HCT116 (cell line): ENCODE results near the gene DCTN3. TPM values are rescaled to one million over a fixed set of nuclear protein-coding genes. Genes with fewer than 3 reads are reported as not detected.

ENCODE experiments used
- ATAC-seq: fragments of 200-7000 bp; cut with Tn5 transposase; 2 replicates; pipeline ENCODE4 v1.9.1; 2020; ENCODE audit warnings: mild to moderate bottlenecking, moderate library complexity
- BruUV-seq: library from RNA; stranded (reverse); fragments of 400-500 nt; replicated peaks from 2 replicates; lab custom pipeline; 2021; lab: Mats Ljungman, UMichigan
- CTCF ChIA-PET: fragments of 300-600 bp; sonication (Branson Sonifier 250); formaldehyde crosslinking; loops from one replicate; lab custom pipeline; 2021; ENCODE audit warnings: antibody characterized with exemption; lab: Charles Lee
- POLR2A ChIA-PET: fragments of 300-600, 350-600 bp; sonication (Branson Sonifier 250); formaldehyde crosslinking; loops from one replicate; lab custom pipeline; 2021; ENCODE audit warnings: antibody characterized with exemption; lab: Charles Lee
- RAD21 ChIA-PET, 2 experiments: fragments of 300-600 bp; sonication (Branson Sonifier 250); formaldehyde crosslinking; loops; one replicate each; lab custom pipeline; 2023; ENCODE audit warnings: low total read pairs in 2 of 2; ENCODE audit not compliant: uncharacterized antibody in 2 of 2, unreplicated experiment in 2 of 2, low non-redundant PET in 1 of 2; lab: Charles Lee
- DNase-seq: peaks from one replicate; pipeline ENCODE4 v3.0.0-alpha.2; 2010; ENCODE audit warnings: low read depth, low spot score
- H2AFZ ChIP-seq: fragments of 200-600 bp; shearing (Covaris generic), sonication (generic); 2 replicates; pipeline ENCODE4 v1.6.1; 2017; ENCODE audit warnings: low read depth, mixed run types, mixed read lengths, antibody characterized with exemption, low read length; ENCODE audit not compliant: poor library complexity, severe bottlenecking
- H3K27ac ChIP-seq: 2 replicates; pipeline ENCODE4 v1.5.1; 2012; ENCODE audit warnings: low read depth, low read length
- H3K27me3 ChIP-seq: fragments of 200-600 bp; sonication (generic); 2 replicates; pipeline ENCODE4 v1.6.1; 2016; ENCODE audit warnings: mixed run types, low read length, mixed read lengths; ENCODE audit not compliant: insufficient read depth
- H3K36me3 ChIP-seq, 2 experiments: fragments of 200-500 bp in 1 of 2; fragments of 200-600 bp in 1 of 2; sonication (Bioruptor generic) in 1 of 2; sonication (generic) in 1 of 2; 2 replicates each; pipeline versions ENCODE4 v1.5.1 to v1.6.1; 2014 to 2016; ENCODE audit warnings: low read length in 2 of 2, inconsistent platforms in 1 of 2, mixed read lengths in 1 of 2, mixed run types in 1 of 2; ENCODE audit not compliant: insufficient read depth in 2 of 2, control insufficient read depth in 1 of 2
- H3K4me1 ChIP-seq, 2 experiments: fragments of 200-600 bp in 1 of 2; sonication (generic) in 1 of 2; 2 replicates each; pipeline versions ENCODE4 v1.5.1 to v1.6.1; 2012 to 2017; ENCODE audit warnings: low read length in 2 of 2, inconsistent platforms in 1 of 2, mild to moderate bottlenecking in 1 of 2, mixed read lengths in 1 of 2, mixed run types in 1 of 2, moderate library complexity in 1 of 2; ENCODE audit not compliant: insufficient read depth in 2 of 2, control insufficient read depth in 1 of 2
- H3K4me2 ChIP-seq: fragments of 200-600 bp; sonication (generic); 2 replicates; pipeline ENCODE4 v1.6.1; 2017; ENCODE audit warnings: mixed run types, low read length, mixed read lengths
- H3K4me3 ChIP-seq, 2 experiments: fragments of 200-600 bp in 1 of 2; sonication (generic) in 1 of 2; replicated peaks in 1 of 2; 2 replicates each; pipeline ENCODE4 v1.5.1; 2011 to 2016; ENCODE audit warnings: low read length in 2 of 2, control low read depth in 1 of 2, low read depth in 1 of 2, mild to moderate bottlenecking in 1 of 2, mixed read lengths in 1 of 2, mixed run types in 1 of 2
- H3K79me2 ChIP-seq: fragments of 200-600 bp; sonication (generic); 2 replicates; pipeline ENCODE4 v1.6.1; 2017; ENCODE audit warnings: mild to moderate bottlenecking, mixed run types, low read length, moderate library complexity, mixed read lengths; ENCODE audit not compliant: insufficient read depth
- H3K9ac ChIP-seq: fragments of 200-600 bp; sonication (generic); 2 replicates; pipeline ENCODE4 v1.6.1; 2016; ENCODE audit warnings: low read length, mixed read lengths
- H3K9me2 ChIP-seq: fragments of 200-600 bp; sonication (generic), shearing (Covaris generic); 2 replicates; pipeline ENCODE4 v1.6.1; 2017; ENCODE audit warnings: mixed run types, mild to moderate bottlenecking, moderate library complexity; ENCODE audit not compliant: insufficient read depth
- H3K9me3 ChIP-seq, 2 experiments: fragments of 200-500 bp in 1 of 2; fragments of 200-600 bp in 1 of 2; sonication (Bioruptor generic) in 1 of 2; sonication (generic) in 1 of 2; 2 replicates each; pipeline ENCODE4 v1.6.1; 2014 to 2017; ENCODE audit warnings: low read length in 2 of 2, mixed read lengths in 2 of 2, inconsistent platforms in 1 of 2, low read depth in 1 of 2, mild to moderate bottlenecking in 1 of 2, mixed run types in 1 of 2, moderate library complexity in 1 of 2; ENCODE audit not compliant: control insufficient read depth in 1 of 2, insufficient read depth in 1 of 2
- H4K20me1 ChIP-seq: fragments of 200-600 bp; sonication (generic), shearing (Covaris generic); 2 replicates; pipeline ENCODE4 v1.6.1; 2017; ENCODE audit warnings: mixed run types, mild to moderate bottlenecking, moderate library complexity; ENCODE audit not compliant: insufficient read depth
- CBX3 ChIP-seq: IDR thresholded peaks from 2 replicates; pipeline ENCODE4 v1.6.1; 2012; ENCODE audit warnings: low read depth
- CTCF ChIP-seq, 3 experiments: fragments of 200-600 bp in 1 of 3; sonication (generic) in 1 of 3; IDR thresholded peaks in 2 of 3; conservative IDR thresholded peaks in 1 of 3; 2 replicates each; pipeline ENCODE4 v1.5.1; 2012 to 2017; ENCODE audit warnings: low read depth in 2 of 3, low read length in 2 of 3, antibody characterized with exemption in 1 of 3, borderline replicate concordance in 1 of 3, control low read depth in 1 of 3, mild to moderate bottlenecking in 1 of 3, mixed read lengths in 1 of 3, mixed run types in 1 of 3, moderate library complexity in 1 of 3; ENCODE audit not compliant: insufficient read depth in 1 of 3
- EGR1 ChIP-seq: IDR thresholded peaks from 2 replicates; pipeline ENCODE4 v1.6.1; 2012; ENCODE audit warnings: low read depth
- ELF1 ChIP-seq: IDR thresholded peaks from 2 replicates; pipeline ENCODE4 v1.6.1; 2012; ENCODE audit warnings: low read depth, borderline replicate concordance
- EZH2 ChIP-seq: fragments of 200-600 bp; sonication (generic); IDR thresholded peaks from 2 replicates; pipeline ENCODE4 v1.6.1; 2017; ENCODE audit warnings: antibody characterized with exemption, mixed run types
- JUND ChIP-seq: IDR thresholded peaks from 2 replicates; pipeline ENCODE4 v1.6.1; 2012
- POLR2AphosphoS5 ChIP-seq: IDR thresholded peaks from 2 replicates; pipeline ENCODE4 v1.6.1; 2011; ENCODE audit warnings: mild to moderate bottlenecking, low read depth, low read length, moderate library complexity
- SP1 ChIP-seq: IDR thresholded peaks from 2 replicates; pipeline ENCODE4 v1.6.1; 2012; ENCODE audit warnings: low read depth
- TCF7L2 ChIP-seq: IDR thresholded peaks from 2 replicates; pipeline ENCODE4 v1.7.0; 2011; ENCODE audit warnings: borderline replicate concordance, inconsistent platforms; ENCODE audit not compliant: insufficient read depth, insufficient read length; ENCODE audit errors: extremely low read depth
- ZBTB33 ChIP-seq: IDR thresholded peaks from 2 replicates; pipeline ENCODE4 v1.6.1; 2011; ENCODE audit warnings: mild to moderate bottlenecking, low read length, moderate library complexity; ENCODE audit not compliant: insufficient replicate concordance; ENCODE audit errors: extremely low read depth
- ZNF274 ChIP-seq: fragments of 200-500 bp; sonication (Bioruptor generic); IDR thresholded peaks from 2 replicates; pipeline ENCODE4 v1.6.1; 2014; ENCODE audit warnings: mild to moderate bottlenecking, low read depth, low read length, inconsistent platforms
- intact Hi-C: fragments of 100-400 bp; cut with micrococcal nuclease; formaldehyde crosslinking; loops from 2 replicates; pipeline ENCODE4 v1.10.0; 2022
- total RNA-seq: library from RNA; stranded (reverse); gene quantifications from one replicate; pipeline ENCODE4 v1.2.1, GENCODE V29; 2021; ENCODE audit not compliant: unreplicated experiment

Gene DCTN3
- total RNA-seq, 1 experiment from 2014 or later = 64.0 TPM

GRCh38 chr9:34633851-34634550 lies 13.7 kb upstream of the DCTN3 start:
- BruUV-seq = no TSS peak
- intact Hi-C loops = loop anchor here (1.0 kb wide), 2 partner anchors 22 to 86 kb away; partner anchors contain the start of gene RPP25L

More at GRCh38 chr9:34633851-34634550, 13.7 kb upstream of the DCTN3 start:
- H2AFZ ChIP-seq = no peak overlapping the region
- CTCF ChIA-PET = interaction anchor here (1.0 to 2.5 kb wide), 14 partner anchors 10 to 230 kb away, joined by 3 to 21 read pairs (median 6); partner anchors contain the start of genes DCTN3, GALT and RPP25L
- H3K9me3 ChIP-seq = no peaks in the 10 kb centered on the region
- H3K9ac ChIP-seq = no peak overlapping the region
- H4K20me1 ChIP-seq = no peaks in the 10 kb centered on the region
- H3K9me2 ChIP-seq = no peaks in the 10 kb centered on the region
- TF ChIP-seq CBX3 = no peak
- TF ChIP-seq POLR2AphosphoS5 = peak; percentile 39
- TF ChIP-seq EGR1 = no peak
- TF ChIP-seq ZBTB33 = no peak
- no peak for TF ChIP-seq SP1
- TF ChIP-seq ZNF274 = no peak
- TF ChIP-seq JUND = no peak
- no peak for TF ChIP-seq EZH2
- no peak for TF ChIP-seq TCF7L2
- TF ChIP-seq CTCF (IDR thresholded peaks at IDR 0.05 in 2 of 3, conservative IDR thresholded peaks at IDR 0.05 in 1 of 3; ENCODE audit: borderline replicate concordance in 1 of 3, insufficient read depth in 1 of 3, low read depth in 2 of 3, low read length in 2 of 3) = peak in 2 of 3 experiments; percentile 85 to 87; a peak in 4 of 6 replicates
- TF ChIP-seq ELF1 = no peak
- no peaks in the 10 kb centered on the region for H3K27me3 ChIP-seq
- POLR2A ChIA-PET = interaction anchor here (0.8 to 1.6 kb wide), 2 partner anchors 11 to 14 kb away, joined by 3 to 7 read pairs; partner anchors contain the start of gene DCTN3
- peaks cover 27% of the 10 kb centered on the region for H3K79me2 ChIP-seq
- no peak overlapping the region for H3K27ac ChIP-seq
- H3K4me2 ChIP-seq = no peak overlapping the region
- H3K4me3 ChIP-seq = no peak overlapping the region
- peaks cover 0 to 12% of the 10 kb centered on the region in 2 experiments; a peak in 2 of 4 replicates for H3K36me3 ChIP-seq
- peak; percentile 55 for ATAC-seq
- DNase-seq = no peak
- peaks cover 10 to 45% of the 10 kb centered on the region in 2 experiments; a peak in 3 of 4 replicates for H3K4me1 ChIP-seq
- RAD21 ChIA-PET = interaction anchor here in 1 of 2 experiments (0.6 to 0.7 kb wide), 2 partner anchors 23 to 30 kb away, joined by 3 to 4 read pairs; no protein-coding TSS in a partner anchor
